Activated T-helper 1 cell treated with anti-CD3 and anti-CD28 coated beads, Interleukin-12 subunit alpha, Interleukin-12 subunit beta, Interleukin-2, Interleukin-4 antibody, amounts not matched to agents 30 ng/mL and 10 ng/mL and 1 ng/mL, durations not matched to agents 14 hours and 24 hours and 36 hours (primary cell): ENCODE data around the gene IMMP2L. TPM values are rescaled to one million over a fixed set of nuclear protein-coding genes. Genes with fewer than 3 reads are reported as not detected.
"Not testable (repeated sequence)": the region's sequence is repeated elsewhere in the genome, so short reads cannot be mapped to it uniquely, and the experiment has no call there.

Source experiments
- DNase-seq: peaks from one replicate; pipeline ENCODE4 v3.0.0; 2021; ENCODE audit warnings: low spot score
- H3K27ac Mint-ChIP-seq: one replicate; pipeline ENCODE4 v1.8.0; 2021; ENCODE audit warnings: mild to moderate bottlenecking, mixed read lengths
- H3K27me3 Mint-ChIP-seq: one replicate; pipeline ENCODE4 v1.8.0; 2022; ENCODE audit warnings: mild to moderate bottlenecking, moderate library complexity, mixed read lengths; ENCODE audit not compliant: insufficient read depth
- H3K36me3 Mint-ChIP-seq: one replicate; pipeline ENCODE4 v1.8.0; 2021; ENCODE audit warnings: low read depth, mixed read lengths
- H3K4me1 Mint-ChIP-seq: one replicate; pipeline ENCODE4 v1.8.0; 2021; ENCODE audit warnings: low read depth, mixed read lengths
- H3K4me3 Mint-ChIP-seq: one replicate; pipeline ENCODE4 v1.8.0; 2021; ENCODE audit warnings: mild to moderate bottlenecking, moderate library complexity, mixed read lengths
- H3K9me3 Mint-ChIP-seq: one replicate; pipeline ENCODE4 v1.8.0; 2021; ENCODE audit warnings: mixed read lengths
- intact Hi-C: fragments of 100-400 bp; cut with micrococcal nuclease; formaldehyde crosslinking; loops from one replicate; pipeline ENCODE4 v1.15.1; 2024
- total RNA-seq: library from RNA; stranded (reverse); gene quantifications from 2 replicates; pipeline ENCODE4 v1.2.3, GENCODE V29; 2022

The IMMP2L gene
- total RNA-seq, 1 donor from 2014 or later, result 11.3 TPM

DNA sequence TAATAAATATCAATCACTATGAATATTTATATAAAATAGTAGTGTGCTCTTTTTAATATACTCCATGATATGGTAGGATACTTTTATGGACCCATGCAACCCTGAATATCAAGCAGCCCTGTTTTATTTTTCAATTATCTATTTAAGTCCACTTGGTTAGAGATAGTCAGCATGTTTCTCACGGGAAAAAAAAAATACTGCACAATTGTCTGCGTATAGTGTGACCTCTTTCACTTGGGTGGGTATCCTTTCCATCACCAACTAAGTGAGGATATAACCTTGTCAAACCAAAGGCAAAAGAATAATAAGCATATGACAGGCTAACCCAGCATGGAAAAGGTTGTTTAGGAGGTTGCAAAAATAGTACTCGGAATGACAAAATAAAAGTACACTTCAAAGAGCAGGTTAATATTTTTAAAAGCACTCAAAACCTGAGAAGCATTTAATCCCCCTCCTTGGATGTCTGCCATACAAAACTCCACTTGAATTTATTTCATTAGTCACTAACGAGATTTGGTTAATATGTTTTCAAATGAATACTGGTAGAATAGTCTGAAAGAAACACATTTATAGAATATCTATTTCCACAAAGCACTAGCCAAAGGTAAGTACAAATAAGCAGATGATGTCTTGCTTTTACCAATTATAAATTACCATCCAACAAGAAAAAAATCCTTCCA, 76.5 kb downstream of the IMMP2L start:
- Mint-ChIP-seq H3K4me1 (no peaks in the 10 kb centered on the region), H3K36me3 (no peaks in the 10 kb centered on the region), H3K9me3 (no peaks in the 10 kb centered on the region), H3K4me3 (no peak overlapping the region), H3K27ac (no peak overlapping the region), H3K27me3 (no peaks in the 10 kb centered on the region)
- DNase-seq, result no peak
- intact Hi-C loops, result loop anchor here (1.0 kb wide), 4 partner anchors 249 to 1642 kb away; partner anchors contain the start of gene LRRN3

DNA sequence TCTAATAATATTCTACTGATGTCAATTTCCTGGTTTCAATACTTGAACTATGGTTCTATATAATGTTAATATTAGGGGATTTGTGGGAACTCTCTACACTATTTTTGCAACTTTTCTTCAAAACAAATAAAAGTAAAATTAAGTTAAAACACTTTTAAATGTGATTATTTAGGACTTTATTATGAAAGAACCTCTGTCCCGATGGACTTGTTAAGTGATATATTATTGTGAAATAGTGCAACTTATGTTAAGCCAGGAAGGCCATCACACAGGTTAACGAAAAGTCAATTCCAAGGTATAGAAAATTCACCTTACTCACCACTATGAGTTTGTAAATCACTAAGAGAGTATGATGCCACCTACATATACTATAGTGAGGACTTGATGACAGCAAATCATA, 79.2 kb downstream of the IMMP2L start:
- no peak for DNase-seq
- intact Hi-C loops, result no loop called here

DNA sequence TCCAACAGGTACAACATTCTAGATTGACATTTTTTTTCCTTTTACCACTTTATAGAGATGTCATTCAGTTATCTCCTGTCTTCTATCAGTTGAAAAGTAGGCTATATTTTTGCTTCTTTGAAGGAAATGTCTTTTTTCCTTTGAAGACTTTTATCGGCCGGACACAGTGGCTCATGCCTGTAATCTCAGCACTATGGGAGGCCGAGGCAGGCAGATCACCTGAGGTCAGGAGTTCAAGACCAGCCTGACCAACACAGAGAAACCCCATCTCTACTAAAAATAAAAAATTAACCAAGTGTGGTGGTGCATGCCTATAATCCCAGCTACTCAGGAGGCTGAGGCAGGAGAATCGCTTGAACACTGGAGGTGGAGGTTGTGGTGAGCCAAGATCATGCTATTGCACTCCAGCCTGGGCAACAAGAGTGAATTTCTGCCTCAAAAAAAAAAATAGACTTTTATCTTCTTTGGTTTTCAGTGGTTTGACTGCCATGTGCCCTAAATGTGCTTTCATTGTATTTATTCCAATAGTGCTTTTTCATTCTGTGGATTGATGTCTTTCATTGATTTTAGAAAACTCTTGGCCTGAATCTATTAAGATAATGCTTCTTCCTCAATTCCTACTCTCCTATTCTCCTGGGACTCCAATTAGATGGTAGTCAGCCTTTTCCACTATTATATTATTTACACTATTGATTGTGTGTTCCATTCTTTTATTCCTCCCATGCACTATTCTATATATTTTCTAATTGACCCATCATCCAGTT, 84.6 kb downstream of the IMMP2L start:
- no peaks in the 10 kb centered on the region for H3K36me3 Mint-ChIP-seq
- no peaks in the 10 kb centered on the region for H3K4me1 Mint-ChIP-seq
- no peak for DNase-seq
- H3K9me3 Mint-ChIP-seq, result no peaks in the 10 kb centered on the region
- no peaks in the 10 kb centered on the region for H3K27me3 Mint-ChIP-seq
- H3K4me3 Mint-ChIP-seq, result no peak overlapping the region
- H3K27ac Mint-ChIP-seq, result no peak overlapping the region
- intact Hi-C loops, result no loop called here

More for the DNA sequence above, 79.2 kb downstream of the IMMP2L start:
- no peaks in the 10 kb centered on the region for H3K36me3 Mint-ChIP-seq
- H3K4me3 Mint-ChIP-seq, result no peak overlapping the region
- H3K9me3 Mint-ChIP-seq, result no peaks in the 10 kb centered on the region
- H3K27me3 Mint-ChIP-seq, result no peaks in the 10 kb centered on the region
- H3K4me1 Mint-ChIP-seq, result no peaks in the 10 kb centered on the region
- no peak overlapping the region for H3K27ac Mint-ChIP-seq

DNA sequence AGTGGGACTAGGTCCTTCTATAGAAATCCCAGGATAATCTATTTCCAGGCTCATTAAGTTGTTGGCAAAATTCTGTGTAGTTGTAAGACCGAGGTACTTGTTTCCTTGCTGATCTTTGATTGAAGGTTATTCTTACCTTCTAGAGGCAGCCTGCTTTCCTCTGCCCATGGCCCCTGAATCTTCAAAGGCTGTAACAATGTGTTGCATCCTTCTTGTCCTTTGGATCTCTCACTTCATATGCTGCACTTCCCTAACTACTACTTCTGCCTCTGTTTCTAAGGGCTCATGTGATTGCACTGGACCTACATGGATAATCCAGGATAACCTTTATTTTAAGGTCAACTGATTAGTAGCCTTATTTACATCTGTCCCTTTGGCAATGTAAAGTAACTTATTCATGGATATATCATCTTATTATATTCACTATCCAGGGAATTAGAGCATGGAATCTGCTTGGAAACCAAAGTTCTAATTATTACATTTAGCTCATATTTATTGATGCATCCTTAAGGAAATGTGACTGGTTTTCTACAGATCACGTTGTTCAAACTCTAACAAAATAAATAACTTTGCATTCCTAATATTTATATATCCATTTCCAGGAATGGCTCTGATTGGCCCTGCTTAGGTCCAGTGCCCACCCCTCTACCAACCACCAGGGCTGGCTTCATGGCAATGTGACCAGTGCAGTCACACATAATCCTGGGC, 85.6 kb downstream of the IMMP2L start:
- Mint-ChIP-seq H3K4me3 (no peak overlapping the region), H3K36me3 (no peaks in the 10 kb centered on the region), H3K4me1 (no peaks in the 10 kb centered on the region), H3K9me3 (no peaks in the 10 kb centered on the region), H3K27ac (no peak overlapping the region), H3K27me3 (no peaks in the 10 kb centered on the region)
- DNase-seq, result no peak
- intact Hi-C loops, result no loop called here

DNA sequence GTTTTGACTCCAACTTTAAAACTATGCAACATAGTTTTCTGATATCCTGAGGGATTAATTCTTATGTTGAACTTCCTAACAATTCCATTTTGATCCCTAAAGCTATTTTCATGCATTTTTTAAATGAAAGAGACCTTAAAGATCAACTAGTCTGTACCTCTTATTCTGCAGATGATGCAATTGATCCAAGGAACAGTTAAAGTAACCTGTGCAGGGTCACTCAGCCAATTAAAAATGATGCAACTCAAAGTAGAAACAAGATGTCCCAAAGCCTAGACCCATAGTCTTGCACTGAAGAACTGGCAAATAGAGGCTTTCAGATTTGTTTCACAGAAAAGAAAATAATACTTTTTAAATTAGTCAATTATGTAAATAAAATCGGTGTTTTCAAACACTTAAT, 86.3 kb downstream of the IMMP2L start:
- no peaks in the 10 kb centered on the region for H3K9me3 Mint-ChIP-seq
- no peaks in the 10 kb centered on the region for H3K4me1 Mint-ChIP-seq
- no peaks in the 10 kb centered on the region for H3K27me3 Mint-ChIP-seq
- no peak for DNase-seq
- intact Hi-C loops, result no loop called here
- no peak overlapping the region for H3K4me3 Mint-ChIP-seq
- H3K36me3 Mint-ChIP-seq, result no peaks in the 10 kb centered on the region
- no peak overlapping the region for H3K27ac Mint-ChIP-seq

DNA sequence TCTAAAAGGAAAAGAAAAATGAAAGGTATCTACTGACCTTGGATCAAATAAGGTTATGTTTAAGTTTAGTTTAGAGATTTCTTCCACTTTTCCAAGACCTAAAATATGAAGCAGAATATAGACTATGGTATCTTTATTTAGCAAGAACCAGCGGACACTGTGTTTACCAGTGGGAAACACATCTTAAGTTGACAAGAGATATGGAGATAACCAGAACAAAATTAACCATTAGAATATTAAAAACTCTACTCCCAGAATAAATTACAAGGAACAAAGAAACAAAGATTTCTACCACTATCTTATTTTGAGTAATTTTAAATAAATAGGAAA, 86.9 kb downstream of the IMMP2L start:
- intact Hi-C loops, result no loop called here
- Mint-ChIP-seq H3K4me3 (no peak overlapping the region), H3K27me3 (no peaks in the 10 kb centered on the region), H3K27ac (no peak overlapping the region), H3K4me1 (no peaks in the 10 kb centered on the region), H3K36me3 (no peaks in the 10 kb centered on the region), H3K9me3 (no peaks in the 10 kb centered on the region)
- DNase-seq, result no peak

DNA sequence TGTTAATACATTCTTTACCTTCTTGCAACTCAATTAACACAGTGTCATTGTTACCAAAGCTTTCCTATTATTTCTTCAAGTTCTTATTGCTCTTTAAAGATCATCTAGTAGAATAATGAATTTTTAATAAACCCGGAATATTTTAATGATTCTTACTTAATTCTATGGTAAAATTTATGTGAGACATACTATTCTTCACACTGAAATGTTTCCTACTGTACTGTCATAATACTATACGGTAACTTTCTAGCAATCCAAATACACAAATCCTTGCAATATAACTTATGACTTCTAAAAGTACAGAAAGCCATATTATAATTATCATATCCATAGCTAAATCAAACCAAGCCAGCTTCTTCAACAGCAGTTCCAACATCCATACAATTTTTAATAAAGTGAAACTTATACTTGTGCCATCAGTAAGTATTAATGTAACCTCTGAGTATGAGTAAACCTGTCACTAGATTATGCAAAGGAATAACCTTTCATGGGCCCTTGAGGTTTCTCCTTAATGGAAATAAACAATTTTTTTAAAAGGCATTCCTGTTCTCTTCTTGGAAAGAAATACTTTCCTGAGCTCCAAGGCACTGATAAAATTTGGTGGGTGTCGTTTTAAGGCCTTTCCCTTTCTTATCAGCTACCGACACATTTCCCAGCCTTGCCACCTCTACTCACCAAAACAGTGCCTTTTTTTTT, 87.4 kb downstream of the IMMP2L start:
- H3K4me3 Mint-ChIP-seq, result no peak overlapping the region
- H3K27me3 Mint-ChIP-seq, result no peaks in the 10 kb centered on the region
- H3K27ac Mint-ChIP-seq, result no peak overlapping the region
- no peaks in the 10 kb centered on the region for H3K9me3 Mint-ChIP-seq
- H3K4me1 Mint-ChIP-seq, result no peaks in the 10 kb centered on the region
- H3K36me3 Mint-ChIP-seq, result no peaks in the 10 kb centered on the region
- intact Hi-C loops, result no loop called here
- no peak for DNase-seq

DNA sequence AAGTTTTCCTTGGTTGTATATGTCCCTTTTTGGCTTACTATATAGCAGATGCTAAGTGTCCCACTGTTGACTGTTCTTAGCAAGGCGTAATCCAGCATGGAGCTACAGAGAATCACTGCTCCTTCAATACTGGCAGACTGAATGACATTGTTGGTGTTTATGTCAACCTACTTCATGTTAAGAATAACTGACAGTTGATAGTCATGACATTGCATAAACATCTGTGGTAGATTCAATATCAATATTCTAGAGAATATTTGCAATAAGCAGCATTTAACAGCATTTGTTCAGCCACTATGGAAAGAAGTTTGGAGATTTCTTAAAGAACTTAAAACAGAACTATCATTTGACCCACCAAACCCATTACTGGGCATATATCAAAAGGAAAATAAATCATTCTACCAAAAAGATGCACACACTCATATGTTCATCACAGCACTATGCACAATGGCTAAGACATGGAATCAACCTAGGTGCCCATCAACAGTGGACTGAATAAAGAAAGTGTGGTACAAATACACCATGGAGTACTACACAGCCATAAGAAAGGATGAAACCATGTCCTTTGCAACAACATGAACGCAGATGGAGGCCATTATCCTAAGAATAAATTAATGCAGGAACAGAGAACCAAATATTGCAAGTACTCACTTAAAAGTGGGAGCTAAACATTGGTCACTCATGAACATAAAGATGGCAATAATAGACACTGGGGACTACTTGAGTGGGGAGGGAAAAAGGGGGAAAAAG, 88.7 kb downstream of the IMMP2L start:
- Mint-ChIP-seq H3K36me3 (no peaks in the 10 kb centered on the region), H3K4me1 (no peaks in the 10 kb centered on the region), H3K27me3 (no peaks in the 10 kb centered on the region), H3K27ac (no peak overlapping the region), H3K4me3 (no peak overlapping the region), H3K9me3 (peaks cover 3% of the 10 kb centered on the region)
- no peak for DNase-seq
- intact Hi-C loops, result no loop called here

DNA sequence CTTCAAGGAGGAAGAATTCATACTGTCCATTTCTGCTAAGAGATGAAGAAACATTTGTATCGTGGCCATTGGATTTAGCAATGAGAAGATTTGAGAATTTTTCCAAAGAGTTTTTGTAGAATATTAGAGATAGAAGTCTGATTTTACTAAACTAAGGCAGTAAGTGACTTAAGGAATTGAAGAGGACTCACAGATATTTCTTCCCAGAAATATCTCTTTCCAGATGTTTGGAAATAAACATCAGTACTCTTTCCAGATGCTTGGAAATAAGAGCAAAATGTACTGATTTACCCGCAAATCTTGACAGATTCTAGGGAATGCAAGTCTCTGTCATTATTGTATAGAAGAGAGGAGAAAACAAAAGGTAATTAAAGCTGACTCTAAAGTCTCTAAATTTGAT, 91.3 kb downstream of the IMMP2L start:
- no peaks in the 10 kb centered on the region for H3K27me3 Mint-ChIP-seq
- H3K9me3 Mint-ChIP-seq, result peaks cover 7% of the 10 kb centered on the region
- no peaks in the 10 kb centered on the region for H3K36me3 Mint-ChIP-seq
- DNase-seq, result no peak
- no peaks in the 10 kb centered on the region for H3K4me1 Mint-ChIP-seq
- no peak overlapping the region for H3K4me3 Mint-ChIP-seq
- H3K27ac Mint-ChIP-seq, result no peak overlapping the region
- intact Hi-C loops, result no loop called here

DNA sequence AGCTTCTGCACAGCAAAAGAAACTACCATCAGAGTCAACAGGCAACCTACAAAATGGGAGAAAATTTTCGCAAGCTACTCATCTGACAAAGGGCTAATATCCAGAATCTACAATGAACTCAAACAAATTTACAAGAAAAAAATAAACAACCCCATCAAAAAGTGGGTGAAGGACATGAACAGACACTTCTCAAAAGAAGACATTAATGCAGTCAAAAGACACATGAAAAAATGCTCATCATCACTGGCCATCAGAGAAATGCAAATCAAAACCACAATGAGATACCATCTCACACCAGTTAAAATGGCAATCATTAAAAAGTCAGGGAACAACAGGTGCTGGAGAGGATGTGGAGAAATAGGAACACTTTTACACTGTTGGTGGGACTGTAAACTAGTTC, 92.4 kb downstream of the IMMP2L start:
- H3K27ac Mint-ChIP-seq, H3K36me3 Mint-ChIP-seq, intact Hi-C loops, H3K9me3 Mint-ChIP-seq, H3K4me1 Mint-ChIP-seq, H3K4me3 Mint-ChIP-seq, H3K27me3 Mint-ChIP-seq, DNase-seq: not testable (repeated sequence)

DNA sequence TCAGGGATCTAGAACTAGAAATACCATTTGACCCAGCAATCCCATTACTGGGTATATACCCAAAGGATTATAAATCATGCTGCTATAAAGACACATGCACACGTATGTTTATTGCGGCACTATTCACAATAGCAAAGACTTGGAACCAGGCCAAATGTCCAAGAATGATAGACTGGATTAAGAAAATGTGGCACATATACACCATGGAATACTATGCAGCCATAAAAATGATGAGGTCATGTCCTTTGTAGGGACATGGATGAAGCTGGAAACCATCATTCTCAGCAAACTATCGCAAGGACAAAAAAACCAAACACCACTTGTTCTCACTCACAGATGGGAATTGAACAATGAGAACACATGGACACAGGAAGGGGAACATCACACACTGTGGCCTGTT, 96.5 kb downstream of the IMMP2L start:
- H3K36me3 Mint-ChIP-seq, H3K9me3 Mint-ChIP-seq, H3K4me1 Mint-ChIP-seq, H3K4me3 Mint-ChIP-seq, H3K27me3 Mint-ChIP-seq, DNase-seq, intact Hi-C loops, H3K27ac Mint-ChIP-seq: not testable (repeated sequence)

DNA sequence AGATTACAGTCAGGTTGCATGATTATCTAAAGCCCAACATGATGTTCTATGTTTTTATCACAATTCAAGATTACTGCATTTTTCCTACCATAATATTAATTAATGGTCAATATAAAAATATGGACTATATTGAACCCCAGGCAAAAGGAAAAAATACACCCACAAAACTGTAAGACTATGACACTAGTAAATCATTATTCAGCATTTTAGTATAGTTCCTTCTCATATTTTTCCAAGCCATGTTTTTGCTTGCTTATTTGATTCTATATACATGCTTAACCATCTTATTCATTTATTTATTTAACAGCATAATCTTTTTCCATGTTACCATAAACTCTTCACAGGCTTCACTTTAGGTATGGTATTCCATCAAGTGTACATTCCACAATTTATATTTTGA, 101.6 kb downstream of the IMMP2L start:
- no peak for DNase-seq
- H3K27me3 Mint-ChIP-seq, result no peaks in the 10 kb centered on the region
- no peak overlapping the region for H3K4me3 Mint-ChIP-seq
- intact Hi-C loops, result no loop called here
- H3K4me1 Mint-ChIP-seq, result no peaks in the 10 kb centered on the region
- no peaks in the 10 kb centered on the region for H3K9me3 Mint-ChIP-seq
- no peaks in the 10 kb centered on the region for H3K36me3 Mint-ChIP-seq
- no peak overlapping the region for H3K27ac Mint-ChIP-seq
